ENCODE results near the gene SLC17A3.

The SLC17A3 gene

DNA sequence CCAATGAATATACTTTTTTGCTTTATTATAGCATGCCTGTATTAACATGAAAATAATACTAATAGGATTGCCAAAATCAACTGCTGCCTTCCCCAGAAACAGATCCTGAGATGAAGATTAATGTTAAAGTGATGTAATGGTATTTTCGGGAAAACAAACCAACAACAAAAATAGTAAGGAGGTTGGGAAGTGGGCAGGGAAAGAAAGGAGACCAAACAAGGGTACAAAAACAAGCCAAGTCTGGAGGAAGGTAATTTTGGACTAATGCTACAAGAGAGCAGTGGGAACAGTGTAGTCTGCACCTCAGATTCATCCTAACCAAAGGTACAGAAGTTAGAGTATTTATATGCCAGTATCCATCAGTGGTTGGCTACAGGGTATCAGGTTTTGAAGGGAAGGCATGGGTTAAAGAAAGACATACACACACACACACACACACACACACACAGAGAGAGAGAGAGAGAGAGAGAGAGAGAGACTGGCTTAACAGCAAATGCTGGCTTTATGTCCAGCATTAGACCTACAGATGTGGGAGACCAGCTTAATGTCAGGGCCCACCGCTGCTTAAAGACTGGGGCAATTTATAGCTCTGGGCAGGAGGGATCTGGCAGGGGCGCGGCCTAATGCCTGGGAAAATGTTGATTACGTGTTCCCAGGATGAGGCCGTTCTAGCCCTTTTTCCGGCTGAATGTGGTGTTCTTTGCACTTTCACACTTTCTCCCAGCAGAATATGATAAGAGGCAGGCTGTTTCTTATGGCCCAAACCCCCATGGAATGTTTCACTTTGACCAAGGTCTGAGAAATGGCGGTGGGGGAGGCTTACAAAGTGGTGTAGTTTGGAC lies 38.4 kb downstream of the SLC17A3 start:
- no peak for DNase-seq

DNA sequence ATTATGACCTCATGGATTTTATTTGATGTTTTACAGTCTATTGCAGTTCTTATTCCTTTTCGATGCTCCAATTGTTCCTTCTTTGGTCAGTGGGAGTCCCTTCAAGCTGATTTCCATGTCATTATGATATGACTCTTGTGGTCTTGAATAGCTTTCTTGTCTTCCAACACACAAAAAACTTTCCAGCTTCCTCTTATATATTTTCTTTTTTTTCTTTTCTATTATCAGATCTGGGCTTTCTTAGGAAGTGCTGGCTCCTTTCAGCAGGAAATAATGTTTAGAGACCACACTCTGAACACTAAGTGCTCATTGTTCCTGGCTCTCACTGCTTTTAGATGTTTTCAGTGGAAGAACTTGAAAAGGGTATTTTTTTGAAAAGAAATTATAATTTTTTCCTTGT lies 39.1 kb downstream of the SLC17A3 start:
- no peak for DNase-seq

- peak in 1 of 2 experiments; percentile 24 for DNase-seq
Measured at GRCh38 chr6:25833136-25833535, 40.9 kb downstream of the SLC17A3 start.

- DNase-seq, result no peak
Measured at GRCh38 chr6:25832670-25833069, 41.4 kb downstream of the SLC17A3 start.

GRCh38 chr6:25832307-25832662 lies 41.8 kb downstream of the SLC17A3 start:
- DNase-seq, result peak in 1 of 2 experiments; percentile 15

- DNase-seq, result peak in 1 of 2 experiments; percentile 7
Measured at GRCh38 chr6:25831532-25832306, 42.3 kb downstream of the SLC17A3 start, which contains the start of gene SLC17A1. SLC17A1 (minus strand) TSS chr6:25832052; CDS start chr6:25830557, 1,495 bp downstream.

GRCh38 chr6:25830458-25830857 lies 43.6 kb downstream of the SLC17A3 start:
- no peak for DNase-seq

- no peak for DNase-seq
Measured at GRCh38 chr6:25829375-25829774, 44.7 kb downstream of the SLC17A3 start.

DNA sequence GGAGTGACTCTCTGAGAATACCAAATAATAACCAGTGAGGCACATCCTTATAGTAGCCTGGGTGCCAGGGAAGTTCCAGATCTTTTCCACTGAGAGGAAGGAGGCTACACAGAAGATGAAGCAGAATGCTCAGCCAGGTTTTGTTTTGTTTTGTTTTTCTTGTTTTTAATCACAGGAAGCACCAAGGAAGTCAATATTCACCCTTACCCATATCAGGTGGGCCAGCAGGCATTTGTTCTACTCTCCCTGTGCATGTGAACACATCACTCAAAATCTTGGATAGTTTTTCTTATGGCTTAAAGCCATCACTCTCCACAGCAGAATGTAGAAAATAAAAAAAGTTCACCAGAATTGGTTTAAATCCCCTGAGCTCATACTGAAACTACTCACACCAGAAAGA lies 52.7 kb downstream of the SLC17A3 start:
- DNase-seq, result no peak

GRCh38 chr6:25816252-25816651 lies 57.8 kb downstream of the SLC17A3 start:
- DNase-seq, result no peak

- no peak for DNase-seq
Measured at GRCh38 chr6:25815194-25815593, 58.8 kb downstream of the SLC17A3 start.

- no peak for DNase-seq
Measured at GRCh38 chr6:25804804-25805203, 69.2 kb downstream of the SLC17A3 start.

DNA sequence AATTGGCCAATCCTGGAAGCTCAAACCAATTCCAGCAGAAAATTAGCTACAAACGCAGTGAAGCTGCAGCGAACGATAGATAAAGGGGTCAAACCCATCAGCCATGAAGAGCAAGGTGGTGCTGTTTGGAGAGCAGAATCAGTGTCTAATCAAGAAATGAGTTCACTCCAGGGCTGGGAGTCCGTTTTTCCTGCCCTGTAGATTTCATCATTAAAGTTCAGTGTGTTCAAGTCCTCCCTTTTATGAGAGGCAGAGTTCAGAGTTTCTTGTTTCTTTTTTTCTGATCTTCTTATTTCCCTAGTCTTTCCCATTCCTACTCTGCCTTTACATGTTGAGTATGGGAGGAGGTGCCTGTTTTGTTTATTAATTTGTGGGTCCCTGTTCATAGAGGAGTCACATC lies 72.6 kb downstream of the SLC17A3 start:
- no peak for DNase-seq

Measured in NCI-H524 (cell line).